WTC11 (cell line): ENCODE measurements around the gene WNT2. TPM values are rescaled to one million over a fixed set of nuclear protein-coding genes. Genes with fewer than 3 reads are reported as not detected.

Experiments
- ATAC-seq: fragments of 200-7000 bp; cut with Tn5 transposase; 2 replicates; pipeline ENCODE4 v1.10.0; 2021; ENCODE audit warnings: mild to moderate bottlenecking, moderate library complexity
- CTCF ChIA-PET: fragments of 300-600 bp; sonication (Branson Sonifier 250); formaldehyde crosslinking; loops from one replicate; lab custom pipeline; 2021; ENCODE audit warnings: antibody characterized with exemption; lab: Charles Lee
- POLR2A ChIA-PET: fragments of 350-600 bp; sonication (Branson Sonifier 250); formaldehyde crosslinking; loops from one replicate; lab custom pipeline; 2021; ENCODE audit warnings: antibody characterized with exemption; lab: Charles Lee
- DNase-seq: peaks from one replicate; pipeline ENCODE4 v3.0.0; 2021; ENCODE audit warnings: low spot score
- H3K27ac Mint-ChIP-seq: 2 replicates; pipeline ENCODE4 v1.8.0; 2021; ENCODE audit warnings: mixed read lengths
- H3K27me3 Mint-ChIP-seq: 2 replicates; pipeline ENCODE4 v1.8.0; 2021; ENCODE audit warnings: low read depth, mild to moderate bottlenecking, moderate library complexity, mixed read lengths
- H3K36me3 Mint-ChIP-seq: 2 replicates; pipeline ENCODE4 v1.8.0; 2021; ENCODE audit warnings: mixed read lengths
- H3K4me1 Mint-ChIP-seq: 2 replicates; pipeline ENCODE4 v1.8.0; 2022; ENCODE audit warnings: mixed read lengths
- H3K4me3 Mint-ChIP-seq: 2 replicates; pipeline ENCODE4 v1.8.0; 2021; ENCODE audit warnings: mild to moderate bottlenecking, moderate library complexity, mixed read lengths
- H3K9me3 Mint-ChIP-seq: 2 replicates; pipeline ENCODE4 v1.8.0; 2021; ENCODE audit warnings: mixed read lengths
- AFF4 ChIP-seq: sonication (generic); formaldehyde crosslinking; IDR thresholded peaks from 2 replicates; pipeline ENCODE4 v1.8.1; 2023; ENCODE audit warnings: mild to moderate bottlenecking, missing genetic modification reagents, borderline replicate concordance
- ATF3 ChIP-seq: sonication (generic); formaldehyde crosslinking; conservative IDR thresholded peaks from 2 replicates; pipeline ENCODE4 v1.8.1; 2022; ENCODE audit warnings: mild to moderate bottlenecking, missing genetic modification reagents
- CDX4 ChIP-seq: fragments of 250-450 bp; sonication (Bioruptor Pico); IDR thresholded peaks from 2 replicates; pipeline ENCODE4 v1.9.0; 2021; ENCODE audit warnings: moderate library complexity, mild to moderate bottlenecking, inconsistent platforms, borderline replicate concordance
- CREB1 ChIP-seq: sonication (generic); formaldehyde crosslinking; IDR thresholded peaks from 2 replicates; pipeline ENCODE4 v1.8.0; 2023; ENCODE audit warnings: mild to moderate bottlenecking, missing genetic modification reagents
- CREM ChIP-seq: sonication (generic); formaldehyde crosslinking; IDR thresholded peaks from 2 replicates; pipeline ENCODE4 v1.8.1; 2022; ENCODE audit warnings: mild to moderate bottlenecking, missing genetic modification reagents, moderate library complexity
- E2F4 ChIP-seq: sonication (generic); formaldehyde crosslinking; IDR thresholded peaks from 2 replicates; pipeline ENCODE4 v1.8.1; 2022; ENCODE audit warnings: low read depth, mild to moderate bottlenecking, moderate library complexity, missing genetic modification reagents, borderline replicate concordance
- ELF4 ChIP-seq: sonication (generic); formaldehyde crosslinking; IDR thresholded peaks from 2 replicates; pipeline ENCODE4 v1.8.1; 2022; ENCODE audit warnings: low read depth, mild to moderate bottlenecking, moderate library complexity, missing genetic modification reagents
- ESRRA ChIP-seq: sonication (generic); formaldehyde crosslinking; IDR thresholded peaks from 2 replicates; pipeline ENCODE4 v1.8.1; 2022; ENCODE audit warnings: mild to moderate bottlenecking, missing genetic modification reagents, borderline replicate concordance
- NFE2L1 ChIP-seq: sonication (generic); formaldehyde crosslinking; IDR thresholded peaks from 2 replicates; pipeline ENCODE4 v1.8.1; 2023; ENCODE audit warnings: missing genetic modification reagents
- NR3C1 ChIP-seq: sonication (generic); formaldehyde crosslinking; conservative IDR thresholded peaks from 2 replicates; pipeline ENCODE4 v1.8.1; 2023; ENCODE audit warnings: low read depth, mild to moderate bottlenecking, missing genetic modification reagents
- PREB ChIP-seq: sonication (generic); formaldehyde crosslinking; IDR thresholded peaks from 2 replicates; pipeline ENCODE4 v1.8.1; 2022; ENCODE audit warnings: mild to moderate bottlenecking, missing genetic modification reagents, moderate library complexity, borderline replicate concordance
- RORB ChIP-seq: fragments of 250-450 bp; sonication (Bioruptor Pico); IDR thresholded peaks from 2 replicates; pipeline ENCODE4 v1.9.0; 2021; ENCODE audit warnings: mild to moderate bottlenecking
- SMAD3 ChIP-seq: sonication (generic); formaldehyde crosslinking; IDR thresholded peaks from 2 replicates; pipeline ENCODE4 v1.8.0; 2022; ENCODE audit warnings: missing genetic modification reagents, mild to moderate bottlenecking, borderline replicate concordance
- SOX15 ChIP-seq: fragments of 250-450 bp; sonication (Bioruptor Pico); IDR thresholded peaks from 2 replicates; pipeline ENCODE4 v1.9.0; 2021; ENCODE audit warnings: mild to moderate bottlenecking
- ZMAT4 ChIP-seq: fragments of 250-450 bp; sonication (Bioruptor Pico); IDR thresholded peaks from 2 replicates; pipeline ENCODE4 v1.9.0; 2021; ENCODE audit warnings: mild to moderate bottlenecking
- ZNF423 ChIP-seq: fragments of 250-450 bp; sonication (Bioruptor Pico); IDR thresholded peaks from 2 replicates; pipeline ENCODE4 v2.1.2; 2022; ENCODE audit warnings: mild to moderate bottlenecking, moderate library complexity
- total RNA-seq: library from RNA; stranded (reverse); gene quantifications from 3 replicates; pipeline ENCODE4 v1.2.3, GENCODE V29; 2021

Gene WNT2
- total RNA-seq, 1 experiment from 2014 or later, result not detected

- TF ChIP-seq CREB1 (CRISPR knock-in tag) (no peak), SOX15 (no peak), E2F4 (no peak), CDX4 (CRISPR knock-in tag) (no peak)
These were observed 50.7 kb downstream of the WNT2 start (continued) for GRCh38 chr7:117272017-117272759.

GRCh38 chr7:117271566-117271965, 51.3 kb downstream of the WNT2 start:
- no peak for ATAC-seq
- DNase-seq, result no peak
- H3K4me3 Mint-ChIP-seq, result no peak overlapping the region
- H3K36me3 Mint-ChIP-seq, result no peaks in the 10 kb centered on the region
- H3K4me1 Mint-ChIP-seq, result no peaks in the 10 kb centered on the region
- no peak for TF ChIP-seq ATF3 (CRISPR knock-in tag)
- no peak for TF ChIP-seq CDX4 (CRISPR knock-in tag)
- no peak for TF ChIP-seq CREM (CRISPR knock-in tag)
- no peak for TF ChIP-seq ESRRA (CRISPR knock-in tag)
- no peak for TF ChIP-seq AFF4 (CRISPR knock-in tag)
- no peak for TF ChIP-seq ZNF423 (CRISPR knock-in tag)
- TF ChIP-seq NR3C1 (CRISPR knock-in tag), result no peak
- TF ChIP-seq SMAD3, result no peak
- no peak for TF ChIP-seq ELF4 (CRISPR knock-in tag)
- no peaks in the 10 kb centered on the region for H3K9me3 Mint-ChIP-seq
- ChIA-PET CTCF (no interaction called here), POLR2A (no interaction called here)
- no peaks in the 10 kb centered on the region for H3K27me3 Mint-ChIP-seq
- H3K27ac Mint-ChIP-seq, result peak overlapping the region; percentile 42; the same call in 1 of the 2 replicates

GRCh38 chr7:117270371-117270770, 52.5 kb downstream of the WNT2 start:
- Mint-ChIP-seq H3K36me3 (no peaks in the 10 kb centered on the region), H3K4me1 (no peaks in the 10 kb centered on the region)
- CTCF ChIA-PET, result no interaction called here
- TF ChIP-seq PREB (CRISPR knock-in tag) (no peak), AFF4 (CRISPR knock-in tag) (no peak), E2F4 (no peak), NR3C1 (CRISPR knock-in tag) (no peak), RORB (no peak), ZMAT4 (CRISPR knock-in tag) (no peak), NFE2L1 (CRISPR knock-in tag) (no peak)
- TF ChIP-seq, all 79 proteins: peak for 0
- no peak for DNase-seq
- no peak for ATAC-seq
- Mint-ChIP-seq H3K9me3 (peaks cover 4% of the 10 kb centered on the region; the same call in 1 of the 2 replicates), H3K27ac (no peak overlapping the region), H3K4me3 (no peak overlapping the region), H3K27me3 (no peaks in the 10 kb centered on the region)
- POLR2A ChIA-PET, result no interaction called here
